CD4-positive, CD25-positive, alpha-beta regulatory T cell (primary cell): ENCODE data around the gene MTA1. TPM values are rescaled to one million over a fixed set of nuclear protein-coding genes. Genes with fewer than 3 reads are reported as not detected.
A peak's percentile ranks its signal among the peaks of the same experiment; 100 is the strongest.

ENCODE experiments used
- ATAC-seq, 2 donors: fragments of 150-1000 bp; cut with Tn5 transposase; one replicate each; pipeline ENCODE4 v1.10.0; 2021; ENCODE audit warnings: low read depth in 2 of 2, moderate number of reproducible peaks in 2 of 2, moderate library complexity in 1 of 2
- DNase-seq, 3 donors: peaks; one replicate each; pipeline versions ENCODE4 v3.0.0 to v3.0.0-alpha.2; 2012 to 2022; ENCODE audit warnings: mixed read lengths in 1 of 3
- H3K27ac ChIP-seq: one replicate; pipeline ENCODE4 v1.7.0; 2013; ENCODE audit warnings: mild to moderate bottlenecking, low read length; ENCODE audit not compliant: insufficient read depth, poor library complexity, severe bottlenecking
- H3K27me3 ChIP-seq: one replicate; pipeline ENCODE4 v1.7.0; 2013; ENCODE audit warnings: low read length; ENCODE audit not compliant: control insufficient read depth, insufficient read depth
- H3K36me3 ChIP-seq: one replicate; pipeline ENCODE4 v1.7.0; 2013; ENCODE audit warnings: mild to moderate bottlenecking, low read length, moderate library complexity; ENCODE audit not compliant: control insufficient read depth, insufficient read depth
- H3K4me1 ChIP-seq: 2 replicates; pipeline ENCODE4 v1.7.0; 2013; ENCODE audit warnings: mild to moderate bottlenecking, low read length; ENCODE audit not compliant: insufficient read depth, control insufficient read depth, poor library complexity, severe bottlenecking
- H3K4me3 ChIP-seq: one replicate; pipeline ENCODE4 v1.7.0; 2013; ENCODE audit warnings: low read depth, mild to moderate bottlenecking, low read length, moderate library complexity
- H3K9me3 ChIP-seq, 2 experiments: 1 replicate in 1 of 2; 2 replicates in 1 of 2; pipeline ENCODE4 v1.7.0; 2013; ENCODE audit warnings: low read length in 2 of 2, mild to moderate bottlenecking in 1 of 2, moderate library complexity in 1 of 2; ENCODE audit not compliant: control insufficient read depth in 2 of 2
- H3K27ac Mint-ChIP-seq, 3 donors: one replicate each; pipeline ENCODE4 v1.8.0; 2020 to 2022; ENCODE audit warnings: mild to moderate bottlenecking in 3 of 3, mixed read lengths in 3 of 3, moderate library complexity in 2 of 3
- H3K27me3 Mint-ChIP-seq: one replicate; pipeline ENCODE4 v1.8.0; 2022; ENCODE audit warnings: mild to moderate bottlenecking, mixed read lengths
- H3K36me3 Mint-ChIP-seq: one replicate; pipeline ENCODE4 v1.8.0; 2020; ENCODE audit warnings: mixed read lengths
- H3K4me1 Mint-ChIP-seq, 4 donors: one replicate each; pipeline ENCODE4 v1.8.0; 2020 to 2022; ENCODE audit warnings: mixed read lengths in 4 of 4, mild to moderate bottlenecking in 1 of 4
- H3K4me3 Mint-ChIP-seq, 4 donors: one replicate each; pipeline ENCODE4 v1.8.0; 2020 to 2022; ENCODE audit warnings: mild to moderate bottlenecking in 4 of 4, mixed read lengths in 4 of 4, moderate library complexity in 3 of 4
- H3K9me3 Mint-ChIP-seq, 7 donors: one replicate each; pipeline ENCODE4 v1.8.0; 2020 to 2022; ENCODE audit warnings: mixed read lengths in 7 of 7, mild to moderate bottlenecking in 3 of 7, moderate library complexity in 2 of 7
- polyA plus RNA-seq, 4 donors: library from polyadenylated mRNA; unstranded; fragments of 300-500 nt; fragmentation: Illumina TruSeq; gene quantifications; one replicate each; pipeline ENCODE4 v1.2.3, GENCODE V29; 2021
- total RNA-seq: library from RNA; stranded (reverse); gene quantifications from one replicate; pipeline ENCODE4 v1.2.3, GENCODE V29; 2022

MTA1 gene
- total and polyA plus RNA-seq, 5 donors from 2014 or later, result 2.5 to 123 (median 3.1) TPM

- Mint-ChIP-seq H3K4me3 (peak overlapping the region; percentile 85 to 94 (median 86)), H3K27ac (peak overlapping the region in 1 of 3 donors; percentile 67), H3K4me1 (peaks cover 1 to 38% (median 7%) of the 10 kb centered on the region in 4 donors), H3K9me3 (no peaks in the 10 kb centered on the region), H3K36me3 (peaks cover 3% of the 10 kb centered on the region), H3K27me3 (peaks cover 5% of the 10 kb centered on the region)
- ATAC-seq, result no peak
- Histone ChIP-seq H3K4me3 (no peak overlapping the region), H3K27ac (peak overlapping the region; percentile 51), H3K27me3 (no peaks in the 10 kb centered on the region), H3K36me3 (no peaks in the 10 kb centered on the region), H3K4me1 (peaks cover 33% of the 10 kb centered on the region), H3K9me3 (no peaks in the 10 kb centered on the region)
- DNase-seq, result no peak
Measured at GRCh38 chr14:105420101-105420973, 710 bp downstream of the MTA1 start.

DNA sequence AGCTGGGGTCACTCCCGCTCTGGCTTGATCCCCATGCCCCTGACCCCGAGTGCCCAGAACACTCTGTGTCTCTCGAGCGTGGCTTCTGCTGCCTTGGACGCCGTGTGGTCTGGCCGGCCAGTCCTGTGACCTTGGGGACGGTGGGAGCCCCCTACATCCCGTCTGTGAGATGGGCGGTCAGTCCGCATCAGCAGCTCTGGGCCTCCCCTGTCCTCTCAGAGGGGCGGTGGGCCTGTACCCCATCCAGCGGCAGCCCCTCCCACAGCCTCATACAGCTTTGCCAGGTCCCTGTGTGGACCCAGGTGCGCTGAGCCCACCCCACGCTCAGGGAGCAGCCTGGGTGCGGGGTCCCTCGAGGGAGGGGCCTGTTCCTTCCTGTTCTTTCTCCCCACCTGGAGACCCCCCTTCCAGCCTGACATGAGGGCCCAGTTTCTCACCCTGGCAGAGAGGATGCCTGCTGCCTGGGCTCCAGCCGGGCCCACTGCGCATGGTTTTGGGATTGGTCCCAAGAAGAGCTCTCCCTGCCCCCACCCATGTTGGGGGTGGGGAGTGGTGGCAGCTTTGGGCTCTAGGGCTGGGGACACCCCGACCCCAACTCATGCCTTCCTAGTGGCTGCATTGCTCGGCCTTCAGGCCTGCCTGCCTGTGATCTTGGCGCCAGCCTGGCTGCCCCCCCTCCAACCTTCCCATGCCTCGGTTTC is 1.5 kb downstream of the MTA1 start:
- peaks cover 5% of the 10 kb centered on the region for H3K27me3 Mint-ChIP-seq
- Histone ChIP-seq H3K4me1 (peaks cover 32% of the 10 kb centered on the region), H3K27me3 (no peaks in the 10 kb centered on the region), H3K27ac (peak overlapping the region; percentile 51), H3K4me3 (no peak overlapping the region), H3K9me3 (no peaks in the 10 kb centered on the region), H3K36me3 (no peaks in the 10 kb centered on the region)
- ATAC-seq (no peak), DNase-seq (no peak)
- H3K4me1 Mint-ChIP-seq, result peaks cover 0 to 35% (median 7%) of the 10 kb centered on the region in 4 donors
- H3K36me3 Mint-ChIP-seq, result peaks cover 3% of the 10 kb centered on the region
- peak overlapping the region in 2 of 3 donors; percentile 20 to 67 for H3K27ac Mint-ChIP-seq
- H3K4me3 Mint-ChIP-seq, result peak overlapping the region; percentile 85 to 94 (median 86)
- no peaks in the 10 kb centered on the region for H3K9me3 Mint-ChIP-seq

- peaks cover 0 to under 1% (median 0%) of the 10 kb centered on the region in 7 donors for H3K9me3 Mint-ChIP-seq
- ATAC-seq (no peak), DNase-seq (no peak)
- peak overlapping the region; percentile 14 for H3K27ac ChIP-seq
- H3K36me3 ChIP-seq, result no peaks in the 10 kb centered on the region
- no peak overlapping the region for H3K4me3 ChIP-seq
- peak overlapping the region; percentile 85 to 89 (median 86) for H3K4me3 Mint-ChIP-seq
- peaks cover 4% of the 10 kb centered on the region for H3K36me3 Mint-ChIP-seq
- H3K4me1 Mint-ChIP-seq, result peaks cover 0 to 35% (median 8%) of the 10 kb centered on the region in 4 donors
- H3K4me1 ChIP-seq, result peaks cover 32% of the 10 kb centered on the region
- no peaks in the 10 kb centered on the region for H3K27me3 ChIP-seq
- H3K27me3 Mint-ChIP-seq, result peaks cover 5% of the 10 kb centered on the region
- H3K9me3 ChIP-seq, result no peaks in the 10 kb centered on the region
- peak overlapping the region; percentile 67 to 88 (median 85) for H3K27ac Mint-ChIP-seq
Measured at GRCh38 chr14:105421723-105422615, 2.3 kb downstream of the MTA1 start.

DNA sequence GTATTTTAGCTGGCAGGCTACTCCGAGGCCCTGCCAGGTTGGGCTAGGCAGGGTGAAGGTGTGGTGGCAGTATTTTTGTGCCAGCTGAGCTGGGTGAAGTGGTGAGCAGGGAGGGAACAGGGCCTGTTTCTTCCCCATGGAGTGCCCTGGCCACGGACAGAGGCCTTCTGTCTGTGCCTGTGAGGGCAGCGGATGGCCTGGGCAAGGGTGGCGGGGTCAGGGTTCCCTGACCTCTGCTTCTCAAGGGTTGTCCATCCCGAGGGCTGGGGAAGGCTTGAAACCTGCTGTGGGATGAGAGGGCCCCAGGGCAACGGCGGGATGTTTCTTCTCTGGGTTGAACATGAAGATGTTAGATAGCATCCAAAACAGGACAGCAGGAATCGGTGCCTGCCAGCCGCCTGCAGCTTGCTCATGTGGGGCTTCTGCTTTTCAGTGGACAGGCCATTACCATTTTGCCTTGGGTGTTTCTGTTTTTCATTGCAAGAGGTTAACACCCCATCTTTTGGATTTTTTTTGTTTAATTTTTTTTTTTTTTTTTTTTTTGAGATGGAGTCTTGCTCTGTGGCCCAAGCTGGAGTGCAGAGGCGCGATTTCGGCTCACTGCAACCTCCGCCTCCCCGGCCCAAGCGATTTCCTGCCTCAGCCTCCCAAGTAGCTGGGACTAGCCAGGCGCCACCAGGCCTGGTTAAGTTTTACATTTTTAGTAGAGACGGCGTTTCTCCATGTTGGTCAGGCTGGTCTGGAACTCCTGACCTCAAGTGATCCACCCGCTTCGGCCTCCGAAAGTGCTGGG is 3.3 kb downstream of the MTA1 start:
- Mint-ChIP-seq H3K27ac (peak overlapping the region; percentile 56 to 88 (median 65)), H3K27me3 (peaks cover 5% of the 10 kb centered on the region), H3K4me3 (peak overlapping the region; percentile 24 to 85 (median 36)), H3K9me3 (peaks cover 0 to 3% (median 0%) of the 10 kb centered on the region in 7 donors), H3K36me3 (peaks cover 6% of the 10 kb centered on the region), H3K4me1 (peaks cover 0 to 38% (median 11%) of the 10 kb centered on the region in 4 donors)
- Histone ChIP-seq H3K9me3 (no peaks in the 10 kb centered on the region), H3K36me3 (no peaks in the 10 kb centered on the region), H3K27me3 (no peaks in the 10 kb centered on the region), H3K4me1 (peaks cover 32% of the 10 kb centered on the region), H3K27ac (peak overlapping the region; percentile 23), H3K4me3 (no peak overlapping the region)
- DNase-seq, result no peak
- no peak for ATAC-seq

- Histone ChIP-seq H3K4me3 (no peak overlapping the region), H3K27ac (no peak overlapping the region), H3K4me1 (peaks cover 32% of the 10 kb centered on the region), H3K36me3 (no peaks in the 10 kb centered on the region), H3K9me3 (no peaks in the 10 kb centered on the region), H3K27me3 (no peaks in the 10 kb centered on the region)
- Mint-ChIP-seq H3K36me3 (peaks cover 6% of the 10 kb centered on the region), H3K27me3 (peaks cover 1% of the 10 kb centered on the region), H3K4me1 (peaks cover 0 to 42% (median 11%) of the 10 kb centered on the region in 4 donors), H3K4me3 (peak overlapping the region in 2 of 4 donors; percentile 21 to 78), H3K27ac (peak overlapping the region in 1 of 3 donors; percentile 47), H3K9me3 (peaks cover 0 to 3% (median 0%) of the 10 kb centered on the region in 7 donors)
- no peak for DNase-seq
- ATAC-seq, result no peak
Measured at GRCh38 chr14:105423488-105424195, 4.0 kb downstream of the MTA1 start.

DNA sequence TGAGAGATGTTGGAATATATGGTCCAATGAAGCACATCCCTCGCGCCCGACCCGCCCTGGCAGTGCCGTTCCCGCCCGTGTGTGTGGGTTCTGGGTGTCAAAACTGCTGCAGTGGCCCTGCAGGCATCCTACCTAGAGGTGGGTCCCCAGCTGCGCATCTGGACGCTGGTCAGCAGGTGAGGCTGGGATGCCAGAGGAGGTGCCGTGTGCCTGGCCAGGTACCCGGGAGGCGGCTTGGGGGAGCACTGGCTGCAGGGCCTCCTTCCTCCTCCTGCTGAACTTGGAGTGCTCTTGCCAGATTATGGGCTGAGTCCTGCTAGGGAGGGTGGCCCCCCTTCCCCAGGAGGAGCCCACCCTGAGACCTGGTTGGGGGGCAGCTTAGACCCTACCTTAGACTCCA is 5.2 kb downstream of the MTA1 start:
- Histone ChIP-seq H3K36me3 (no peaks in the 10 kb centered on the region), H3K27me3 (no peaks in the 10 kb centered on the region), H3K27ac (no peak overlapping the region), H3K9me3 (no peaks in the 10 kb centered on the region), H3K4me1 (peaks cover 25% of the 10 kb centered on the region), H3K4me3 (no peak overlapping the region)
- Mint-ChIP-seq H3K4me3 (no peak overlapping the region), H3K27me3 (no peaks in the 10 kb centered on the region), H3K9me3 (peaks cover 0 to 3% (median 0%) of the 10 kb centered on the region in 7 donors), H3K36me3 (peaks cover 6% of the 10 kb centered on the region), H3K4me1 (peaks cover 0 to 42% (median 11%) of the 10 kb centered on the region in 4 donors), H3K27ac (peak overlapping the region in 1 of 3 donors; percentile 60)
- no peak for DNase-seq
- no peak for ATAC-seq
